NT2/D1 (cell line): ENCODE measurements around the gene CEACAM21.

Experiments used
- YY1 ChIP-seq: IDR thresholded peaks from 2 replicates; pipeline ENCODE4 v1.6.1; 2011; ENCODE audit not compliant: insufficient read length, insufficient read depth
- ZNF274 ChIP-seq: IDR thresholded peaks from 2 replicates; pipeline ENCODE4 v1.6.1; 2011; ENCODE audit warnings: mild to moderate bottlenecking, low read depth, low read length

DNA sequence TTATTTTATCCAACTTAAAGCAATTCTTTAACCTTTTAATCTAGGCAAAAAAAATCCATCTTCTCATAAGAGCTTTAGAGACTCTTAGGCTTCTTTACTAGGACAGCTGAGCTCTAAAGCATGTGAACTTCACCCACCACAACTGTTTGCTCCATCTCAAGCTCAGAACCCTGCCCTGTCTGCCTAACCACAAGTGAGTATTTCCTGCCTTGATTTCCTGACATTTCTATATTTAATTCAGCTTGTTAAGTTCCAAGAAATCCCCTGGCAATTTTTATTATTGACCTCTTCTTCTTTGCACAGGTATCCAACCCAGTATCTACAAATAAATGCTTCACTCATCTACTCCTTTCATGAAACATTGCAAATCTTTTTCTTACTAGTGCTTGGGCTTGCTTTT is 21.1 kb upstream of the CEACAM21 start:
- no peak for TF ChIP-seq YY1
- TF ChIP-seq ZNF274 = no peak
